Effector CD4-positive, alpha-beta T cell (primary cell): Measurements from ENCODE around the gene STK32B.
"Not testable (repeated sequence)": the region's sequence is repeated elsewhere in the genome, so short reads cannot be mapped to it uniquely, and the experiment has no call there.

Experiments used
- DNase-seq: peaks from one replicate; pipeline ENCODE4 v3.0.0-alpha.2; 2020

The STK32B gene

GRCh38 chr4:5409237-5409636 lies 358.0 kb downstream of the STK32B start:
- no peak for DNase-seq

- no peak for DNase-seq
Observed at GRCh38 chr4:5409972-5410618, 358.8 kb downstream of the STK32B start.

DNA sequence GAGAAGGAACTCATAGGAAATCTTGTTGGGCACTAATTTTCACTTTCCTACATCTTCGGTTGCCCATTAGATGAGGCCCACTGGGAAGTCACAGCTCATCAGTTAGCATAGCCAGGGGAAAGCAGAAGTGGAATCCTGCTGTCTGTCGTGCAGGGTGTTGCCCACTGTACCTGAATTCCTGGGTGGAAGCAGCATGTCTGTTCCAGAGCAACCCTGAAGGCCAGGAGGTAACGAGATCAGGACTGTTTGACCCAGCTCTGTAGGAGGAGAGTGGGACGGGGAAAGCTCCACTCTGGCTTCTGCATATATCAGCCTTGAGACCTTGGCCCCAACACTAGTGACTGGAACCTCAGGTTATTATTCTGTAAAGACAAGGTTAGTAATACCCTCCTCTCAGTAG lies 361.0 kb downstream of the STK32B start:
- DNase-seq, result no peak

DNA sequence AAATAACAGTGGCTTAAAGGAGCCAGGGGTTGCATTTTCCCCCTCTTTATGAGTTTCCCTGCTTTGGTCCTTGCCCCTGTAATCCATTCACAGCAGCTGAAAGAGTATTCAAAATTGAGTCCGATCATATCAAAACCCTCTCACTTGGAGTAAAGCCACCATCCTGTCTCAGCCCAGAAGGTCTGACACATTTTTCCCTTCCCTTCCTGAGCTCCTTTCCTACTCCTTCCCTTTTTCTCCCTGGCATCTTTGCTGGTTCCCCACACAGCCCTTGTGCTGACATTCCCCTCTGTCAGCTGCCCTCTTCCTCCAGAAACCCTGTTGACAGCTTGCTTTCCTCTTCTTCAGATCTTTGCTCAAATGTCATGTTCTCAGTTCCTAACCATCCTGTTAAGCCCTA lies 361.5 kb downstream of the STK32B start:
- DNase-seq, result no peak

- DNase-seq, result no peak
Observed at GRCh38 chr4:5416637-5417036, 365.4 kb downstream of the STK32B start.

GRCh38 chr4:5420266-5420665 lies 369.0 kb downstream of the STK32B start:
- no peak for DNase-seq

GRCh38 chr4:5421416-5421815 lies 370.1 kb downstream of the STK32B start:
- no peak for DNase-seq

GRCh38 chr4:5422195-5422594 lies 370.9 kb downstream of the STK32B start:
- DNase-seq, result no peak

- DNase-seq, result no peak
Observed at GRCh38 chr4:5423670-5424069, 372.4 kb downstream of the STK32B start.

- no peak for DNase-seq
Observed at GRCh38 chr4:5424211-5424610, 372.9 kb downstream of the STK32B start.

- DNase-seq, result no peak
Observed at GRCh38 chr4:5424901-5425300, 373.6 kb downstream of the STK32B start.

- no peak for DNase-seq
Observed at GRCh38 chr4:5429747-5430146, 378.5 kb downstream of the STK32B start.

DNA sequence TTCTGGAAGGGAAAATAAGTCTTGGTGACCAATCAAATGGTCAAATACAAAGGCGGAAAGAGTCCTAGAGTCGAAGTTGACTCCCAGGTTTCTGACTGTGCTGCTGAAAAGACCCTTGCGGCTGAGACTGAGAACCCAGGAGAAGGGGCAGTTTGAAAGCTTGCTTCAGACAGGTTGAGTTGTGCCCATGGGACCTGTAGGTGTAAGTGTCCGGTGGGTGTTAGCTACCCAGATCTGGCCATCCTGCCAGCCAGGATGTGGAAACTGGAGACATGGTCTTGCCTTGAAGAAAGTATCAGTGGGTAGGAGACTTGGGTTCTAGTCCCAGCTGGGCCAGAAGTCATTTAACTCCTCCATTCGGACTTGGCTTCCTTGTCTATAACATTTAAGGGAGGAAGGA lies 381.9 kb downstream of the STK32B start:
- DNase-seq, result no peak

DNA sequence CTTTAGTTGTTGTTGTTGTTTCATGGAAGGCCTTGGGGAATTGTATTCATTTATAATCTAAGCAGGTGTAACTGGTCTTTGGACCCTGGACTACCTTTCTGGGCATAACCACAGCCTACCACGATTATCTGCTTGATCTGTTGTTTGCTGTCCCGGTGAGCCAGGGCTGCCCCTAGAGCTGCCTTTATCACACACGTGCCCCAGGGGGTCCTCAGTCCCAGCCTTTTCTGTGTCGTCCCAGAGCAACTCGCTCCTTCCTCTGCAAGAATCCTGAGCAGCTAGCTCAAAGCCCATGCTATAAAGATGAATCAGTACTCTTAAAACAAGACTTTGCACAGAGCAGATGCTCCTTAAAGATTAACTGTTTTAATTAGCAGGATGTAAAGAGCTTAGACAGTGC lies 383.9 kb downstream of the STK32B start:
- DNase-seq, result no peak

GRCh38 chr4:5435823-5436222 lies 384.5 kb downstream of the STK32B start:
- DNase-seq, result no peak

DNA sequence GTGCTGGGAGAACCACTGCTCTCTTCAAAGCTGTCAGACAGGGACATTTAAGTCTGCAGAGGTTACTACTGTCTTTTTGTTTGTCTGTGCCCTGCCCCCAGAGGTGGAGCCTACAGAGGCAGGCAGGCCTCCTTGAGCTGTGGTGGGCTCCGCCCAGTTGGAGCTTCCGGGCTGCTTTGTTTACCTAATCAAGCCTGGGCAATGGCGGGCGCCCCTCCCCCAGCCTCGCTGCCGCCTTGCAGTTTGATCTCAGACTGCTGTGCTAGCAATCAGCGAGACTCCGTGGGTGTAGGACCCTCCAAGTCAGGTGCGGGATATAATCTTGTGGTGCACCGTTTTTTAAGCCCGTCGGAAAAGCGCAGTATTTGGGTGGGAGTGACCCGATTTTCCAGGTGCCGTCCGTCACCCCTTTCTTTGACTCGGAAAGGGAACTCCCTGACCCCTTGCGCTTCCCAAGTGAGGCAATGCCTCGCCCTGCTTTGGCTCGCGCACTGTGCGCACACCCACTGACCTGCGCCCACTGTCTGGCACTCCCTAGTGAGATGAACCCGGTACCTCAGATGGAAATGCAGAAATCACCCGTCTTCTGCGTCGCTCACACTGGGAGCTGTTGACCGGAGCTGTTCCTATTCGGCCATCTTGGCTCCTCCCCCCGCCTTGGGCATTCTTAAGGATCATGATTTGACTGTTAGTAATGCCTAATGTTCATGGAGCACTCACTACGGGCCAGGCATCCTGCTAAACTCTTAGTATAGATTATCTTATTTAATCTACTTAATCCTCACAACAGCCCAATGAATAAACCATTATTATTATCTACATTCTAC lies 392.9 kb downstream of the STK32B start:
- not testable (repeated sequence) for DNase-seq

DNA sequence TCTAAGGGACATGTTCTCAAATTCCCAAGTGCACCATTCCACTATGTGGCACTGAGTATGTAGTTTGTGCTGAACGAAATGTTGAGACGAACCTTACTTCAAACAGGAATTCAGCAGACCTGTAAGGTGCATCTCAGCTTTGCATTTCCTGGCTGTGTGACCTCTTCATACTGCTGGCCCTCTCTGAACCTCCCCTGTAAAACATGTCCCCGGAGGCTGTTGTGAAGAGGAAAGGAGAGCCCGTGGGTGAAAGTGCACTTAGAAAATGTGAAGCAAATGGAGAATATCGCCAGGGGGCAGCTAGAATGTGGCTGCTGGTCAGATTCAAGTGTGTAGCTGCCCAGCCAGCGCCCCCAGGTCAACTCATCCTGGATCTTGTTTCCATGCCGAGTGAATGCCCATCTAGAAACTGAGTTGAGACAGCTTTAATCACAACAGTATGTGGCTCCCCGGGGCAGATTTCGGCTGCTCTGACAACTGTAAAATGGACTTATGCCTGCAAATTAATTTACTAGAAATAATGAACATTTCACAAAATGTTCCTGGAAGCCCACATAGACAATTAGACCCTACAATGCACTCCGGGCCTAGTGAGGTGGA lies 393.7 kb downstream of the STK32B start:
- DNase-seq, result no peak

DNA sequence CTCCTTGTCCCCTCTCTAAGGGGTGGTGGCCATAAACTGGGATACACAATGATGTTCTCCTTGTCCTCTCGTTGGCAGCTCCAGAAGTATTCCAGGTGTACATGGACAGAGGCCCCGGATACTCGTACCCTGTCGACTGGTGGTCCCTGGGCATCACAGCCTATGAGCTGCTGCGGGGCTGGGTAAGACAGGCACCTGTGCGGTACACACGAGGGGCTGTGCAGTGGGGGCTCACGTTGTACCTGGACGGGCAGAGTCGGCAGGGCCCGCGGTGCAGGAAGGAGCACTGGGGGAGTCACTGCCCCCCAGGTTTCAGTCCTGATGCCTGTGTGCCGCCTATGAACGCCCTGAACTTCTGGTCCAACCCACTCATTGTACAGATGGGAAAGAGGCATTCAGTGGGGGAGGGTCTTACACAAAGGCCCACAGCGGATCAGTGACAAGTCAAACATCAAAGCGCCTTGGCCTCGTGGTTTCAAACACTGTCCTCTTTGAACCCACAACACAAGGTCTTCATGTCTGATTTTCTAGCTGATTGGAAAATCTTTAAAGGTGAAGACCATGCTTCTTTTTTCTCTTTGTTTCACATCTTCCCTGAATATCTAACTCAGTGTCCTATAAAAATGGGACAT lies 395.4 kb downstream of the STK32B start:
- no peak for DNase-seq

GRCh38 chr4:5447755-5448154 lies 396.5 kb downstream of the STK32B start:
- DNase-seq, result no peak

DNA sequence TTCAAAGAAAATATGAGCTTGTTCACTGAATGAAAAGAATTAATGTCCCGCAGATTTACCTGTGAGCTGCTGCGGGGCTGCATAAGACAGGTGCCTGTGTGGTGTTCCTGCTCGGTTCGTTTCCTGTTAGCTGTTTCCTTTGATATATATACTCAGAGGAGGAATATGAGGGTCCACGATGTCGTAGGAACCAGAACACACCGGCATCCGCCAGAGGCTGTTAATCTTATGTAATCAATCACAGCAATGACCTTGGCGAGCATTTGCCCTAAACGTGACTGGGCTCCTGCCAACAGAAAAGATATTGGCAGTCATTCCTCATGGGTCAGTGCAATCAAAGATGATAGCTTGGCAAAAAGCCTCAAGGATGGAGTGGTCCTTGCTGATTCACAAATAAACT lies 396.9 kb downstream of the STK32B start:
- DNase-seq, result no peak

DNA sequence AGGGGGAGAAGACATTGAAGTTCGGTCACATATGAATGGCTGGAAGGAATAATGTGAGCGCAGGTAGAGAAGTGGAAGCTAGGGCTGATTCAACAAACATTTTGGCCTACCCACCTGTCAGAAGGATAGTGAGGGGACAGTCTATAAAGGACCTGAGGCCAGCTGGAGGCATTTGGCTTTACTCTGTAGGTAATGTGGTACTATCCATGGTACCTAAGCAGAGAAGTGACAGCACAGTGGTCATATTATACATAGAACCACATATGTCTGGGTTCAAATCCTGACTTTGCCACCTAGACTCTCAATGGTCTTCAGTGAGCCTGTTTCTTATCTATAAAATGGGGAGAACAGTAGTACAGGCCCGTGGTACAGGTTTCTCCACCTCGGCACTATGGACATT lies 400.0 kb downstream of the STK32B start:
- DNase-seq, result no peak

DNA sequence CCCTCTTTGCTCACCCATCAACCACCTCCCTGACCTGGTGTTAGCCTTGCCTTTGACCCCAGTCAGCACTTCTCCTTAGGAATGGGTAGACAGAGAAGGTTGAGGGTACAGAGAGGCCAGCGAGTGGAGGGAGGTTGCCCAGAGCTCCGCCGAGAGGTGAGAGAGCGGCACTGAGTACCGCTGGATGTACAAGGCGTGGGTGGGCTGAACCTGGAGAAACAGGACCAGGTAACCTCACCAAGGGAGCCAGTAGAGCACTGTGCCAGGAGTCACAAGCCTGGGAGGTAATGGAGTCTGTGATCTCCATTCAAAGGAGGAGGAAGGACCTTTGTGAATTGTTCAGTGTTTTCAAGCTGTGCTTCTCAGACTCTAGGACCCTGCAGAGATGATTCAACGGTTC lies 400.9 kb downstream of the STK32B start:
- no peak for DNase-seq

DNA sequence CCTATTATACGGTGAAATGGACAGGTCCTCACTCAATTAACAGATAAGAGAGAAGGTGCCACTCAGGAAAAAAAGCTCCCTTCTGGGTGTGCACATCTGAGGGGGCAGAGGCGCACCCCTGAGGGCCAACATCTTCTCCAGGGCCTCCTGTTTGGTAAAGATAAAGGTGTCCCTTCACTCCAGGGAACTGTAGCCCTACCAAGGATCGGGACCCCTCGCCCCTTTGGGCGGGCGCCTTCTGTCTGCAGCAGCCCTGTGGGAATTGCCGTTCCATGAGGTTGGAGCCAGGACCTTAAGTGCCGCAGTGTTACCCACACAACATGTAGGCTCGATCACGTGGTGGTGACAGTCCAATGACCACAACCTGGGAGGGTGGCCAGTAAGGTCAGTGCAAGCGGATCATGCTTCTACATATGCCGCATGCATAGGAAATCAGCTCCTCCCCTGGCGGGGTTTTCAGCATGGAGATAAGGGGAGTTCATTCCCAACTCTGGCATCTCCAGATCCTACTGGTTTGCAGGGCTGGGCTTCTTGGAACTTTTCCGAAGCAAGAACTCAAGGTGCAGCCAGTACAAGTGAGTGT lies 403.8 kb downstream of the STK32B start:
- no peak for DNase-seq
